HCEC 1CT (cell line): ENCODE measurements around the gene POLR3E.

Experiments used
- DNase-seq: peaks from one replicate; pipeline ENCODE4 v3.0.0-alpha.2; 2017

Gene POLR3E

GRCh38 chr16:22297114-22297870 is at the start of gene POLR3E:
Gene POLR3E (plus strand): TSS chr16:22297409. CDS start chr16:22302969, 5,560 bp downstream.
- peak; percentile 95 for DNase-seq

- no peak for DNase-seq
Measured at GRCh38 chr16:22250522-22250921, 46.7 kb upstream of the POLR3E start.

- no peak for DNase-seq
Measured at GRCh38 chr16:22252317-22252716, 44.9 kb upstream of the POLR3E start.

GRCh38 chr16:22253272-22253671 is 43.9 kb upstream of the POLR3E start:
- DNase-seq = no peak

GRCh38 chr16:22255335-22255734 is 41.9 kb upstream of the POLR3E start:
- DNase-seq = no peak

GRCh38 chr16:22257440-22257839 is 39.8 kb upstream of the POLR3E start:
- no peak for DNase-seq

GRCh38 chr16:22260490-22260889 is 36.7 kb upstream of the POLR3E start:
- no peak for DNase-seq

- DNase-seq = peak; percentile 17
Measured at GRCh38 chr16:22262460-22262859, 34.7 kb upstream of the POLR3E start.

- DNase-seq = no peak
Measured at GRCh38 chr16:22264786-22265185, 32.4 kb upstream of the POLR3E start.

- DNase-seq = no peak
Measured at GRCh38 chr16:22265351-22265750, 31.9 kb upstream of the POLR3E start.

- DNase-seq = no peak
Measured at GRCh38 chr16:22266546-22266945, 30.7 kb upstream of the POLR3E start.

- no peak for DNase-seq
Measured at GRCh38 chr16:22267764-22268163, 29.4 kb upstream of the POLR3E start.

- no peak for DNase-seq
Measured at GRCh38 chr16:22270525-22270924, 26.7 kb upstream of the POLR3E start.

- DNase-seq = peak; percentile 8
Measured at GRCh38 chr16:22272870-22273650, 24.1 kb upstream of the POLR3E start.

GRCh38 chr16:22274916-22275315 is 22.3 kb upstream of the POLR3E start:
- no peak for DNase-seq

GRCh38 chr16:22278441-22279230 is 18.6 kb upstream of the POLR3E start:
- no peak for DNase-seq

GRCh38 chr16:22282254-22282892 is 14.8 kb upstream of the POLR3E start:
- DNase-seq = no peak

GRCh38 chr16:22284637-22285036 is 12.6 kb upstream of the POLR3E start:
- DNase-seq = no peak

- no peak for DNase-seq
Measured at GRCh38 chr16:22285080-22285479, 12.1 kb upstream of the POLR3E start.

GRCh38 chr16:22291020-22291419 is 6.2 kb upstream of the POLR3E start:
- DNase-seq = no peak

- DNase-seq = no peak
Measured at GRCh38 chr16:22291860-22292318, 5.3 kb upstream of the POLR3E start.

GRCh38 chr16:22292320-22292719 is 4.9 kb upstream of the POLR3E start:
- no peak for DNase-seq
